Measurements from ENCODE around the gene ZP4. TPM values are rescaled to one million over a fixed set of nuclear protein-coding genes. Genes with fewer than 3 reads are reported as not detected.

Gene ZP4
- total RNA-seq, 1 experiment from 2014 or later = not detected

GRCh38 chr1:237903961-237904360, 13.2 kb upstream of the ZP4 start:
- H3K18ac ChIP-seq (ENCODE audit: insufficient read length, low read depth, low read length) = no peak overlapping the region

More at GRCh38 chr1:237903961-237904360, 13.2 kb upstream of the ZP4 start:
- Histone ChIP-seq H2BK120ac (ENCODE audit: low read depth, low read length, poor library complexity, severe bottlenecking) (no peak overlapping the region), H3K79me2 (ENCODE audit: insufficient read depth, low read length) (no peaks in the 10 kb centered on the region), H2BK5ac (ENCODE audit: insufficient read length, low read length) (no peak overlapping the region), H3K9ac (ENCODE audit: extremely low read depth, insufficient read length, low read length) (no peak overlapping the region), H2BK15ac (ENCODE audit: low read depth, low read length) (no peak overlapping the region), H3T11ph (ENCODE audit: low read length) (no peak overlapping the region), H3K9me3 (ENCODE audit: control insufficient read depth, low read depth, low read length) (no peaks in the 10 kb centered on the region), H3K27ac (ENCODE audit: insufficient read length, low read depth, low read length) (no peak overlapping the region), H4K5ac (ENCODE audit: insufficient read length, low read depth, low read length) (no peak overlapping the region), H4K8ac (replicated peaks; ENCODE audit: insufficient read length, low read depth, low read length) (no peak overlapping the region), H3K56ac (ENCODE audit: insufficient read length, low read depth, low read length) (no peak overlapping the region), H3K23ac (ENCODE audit: insufficient read length, low read depth, low read length) (no peak overlapping the region), H3K14ac (ENCODE audit: insufficient read depth, low read length) (no peak overlapping the region), H2BK20ac (ENCODE audit: low read depth, low read length, poor library complexity, severe bottlenecking) (no peak overlapping the region), H2AK5ac (ENCODE audit: insufficient read length, low read length) (no peak overlapping the region), H2BK12ac (ENCODE audit: insufficient read length, low read depth, low read length) (no peak overlapping the region), H3K27me3 (ENCODE audit: insufficient read depth, low read length) (no peaks in the 10 kb centered on the region), H3K4me2 (ENCODE audit: insufficient read depth, insufficient read length, low read length) (no peak overlapping the region), H4K20me1 (ENCODE audit: control insufficient read depth, insufficient read depth, insufficient read length) (no peaks in the 10 kb centered on the region), H4K91ac (ENCODE audit: insufficient read length, low read depth, low read length) (no peak overlapping the region), H2AFZ (ENCODE audit: low read length) (no peak overlapping the region), H3K79me1 (ENCODE audit: insufficient read depth, low read depth, low read length, poor library complexity, severe bottlenecking) (no peaks in the 10 kb centered on the region), H3K4ac (ENCODE audit: low read depth, low read length) (no peak overlapping the region), H3K23me2 (ENCODE audit: insufficient read length, low read depth, low read length, poor library complexity, severe bottlenecking) (no peaks in the 10 kb centered on the region), H3K4me1 (ENCODE audit: insufficient read depth, low read length) (no peaks in the 10 kb centered on the region)
- Mint-ChIP-seq H3K9me3 (peaks cover 0 to 1% of the 10 kb centered on the region in 2 experiments; a peak in 1 of 5 replicates), H3K4me1 (peaks cover 8 to 9% of the 10 kb centered on the region in 2 experiments), H3K27ac (no peak overlapping the region), H3K36me3 (ENCODE audit: insufficient read depth in 1 of 3, low read depth in 3 of 3) (no peaks in the 10 kb centered on the region; a peak in 1 of 7 replicates), H3K4me3 (no peak overlapping the region), H3K27me3 (ENCODE audit: low read depth) (no peaks in the 10 kb centered on the region; the same call in 1 of the 2 replicates)
- no peak for TF ChIP-seq CTCF (conservative IDR thresholded peaks at IDR 0.05)
- no CpG with 5 or more reads among the region's 2 CpGs for WGBS (ENCODE audit: extremely low coverage, insufficient read length, low lambda C conversion rate)
- no peak for DNase-seq

Data from H9 (cell line).